Keratinocyte (primary cell): ENCODE results near the gene ITPR2.

Experiments used
- CTCF ChIP-seq, 3 experiments: IDR thresholded peaks in 1 of 3; conservative IDR thresholded peaks in 1 of 3; optimal IDR thresholded peaks in 1 of 3; 2 replicates in 2 of 3; 3 replicates in 1 of 3; pipeline versions ENCODE3 to v1.5.1; 2011; ENCODE audit warnings: low read length in 3 of 3, mild to moderate bottlenecking in 3 of 3, moderate library complexity in 2 of 3, control low read depth in 1 of 3, inconsistent platforms in 1 of 3; ENCODE audit not compliant: insufficient read depth in 2 of 3; ENCODE audit errors: extremely low read depth in 1 of 3
- EZH2 ChIP-seq: IDR thresholded peaks from one replicate; pipeline ENCODE4 v1.6.1; 2012; ENCODE audit warnings: inconsistent platforms, mild to moderate bottlenecking, low read length, moderate library complexity

GRCh38 chr12:26801486-26801885 is 31.5 kb downstream of the ITPR2 start:
- TF ChIP-seq EZH2, result no peak
- TF ChIP-seq CTCF (optimal IDR thresholded peaks at IDR 0.05 in 1 of 3, IDR thresholded peaks at IDR 0.05 in 1 of 3, conservative IDR thresholded peaks at IDR 0.05 in 1 of 3; ENCODE audit: extremely low read depth in 1 of 3, insufficient read depth in 2 of 3, low read length in 3 of 3), result no peak
